NT2/D1 (cell line): Measurements from ENCODE around the gene TRAIP.

Experiments
- SUZ12 ChIP-seq: IDR thresholded peaks from 2 replicates; pipeline ENCODE4 v1.6.1; 2011; ENCODE audit not compliant: insufficient read length, insufficient read depth; ENCODE audit errors: extremely low read depth
- ZNF274 ChIP-seq: IDR thresholded peaks from 2 replicates; pipeline ENCODE4 v1.6.1; 2011; ENCODE audit warnings: mild to moderate bottlenecking, low read depth, low read length

DNA sequence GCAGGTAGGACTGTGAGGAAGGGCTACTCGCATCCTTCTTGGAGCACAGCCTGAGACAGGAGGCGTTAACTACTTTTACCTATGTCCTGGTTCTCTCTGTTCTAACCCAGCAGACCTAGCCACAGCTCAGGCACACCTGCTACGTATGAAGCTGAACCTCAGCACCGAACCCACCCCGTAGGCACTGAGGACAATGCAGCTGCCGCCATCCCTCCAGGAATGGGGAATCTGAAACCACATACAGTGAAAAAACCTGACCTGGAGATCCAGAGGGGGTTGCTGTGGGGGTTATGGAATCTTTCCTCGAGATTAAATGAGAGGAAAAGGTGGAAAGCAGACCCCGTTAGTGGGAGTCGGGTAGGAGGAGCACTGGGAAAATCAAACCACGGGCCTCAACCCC, 32.9 kb upstream of the TRAIP start:
- TF ChIP-seq ZNF274, result no peak
- TF ChIP-seq SUZ12, result no peak
